ENCODE results near the gene SLC25A12. TPM values are rescaled to one million over a fixed set of nuclear protein-coding genes. Genes with fewer than 3 reads are reported as not detected.
"Not testable (repeated sequence)": the region's sequence is repeated elsewhere in the genome, so short reads cannot be mapped to it uniquely, and the experiment has no call there.

Gene SLC25A12
- total RNA-seq, 2 donors from 2014 or later: 13.6 to 33.3 TPM

- Mint-ChIP-seq H3K27ac (peak overlapping the region; percentile 24 to 90), H3K9me3 (peaks cover 0 to 5% of the 10 kb centered on the region in 2 donors), H3K36me3 (peaks cover 19 to 27% of the 10 kb centered on the region in 2 donors)
- ATAC-seq (peak in 1 of 2 donors; percentile 58), DNase-seq (ENCODE audit: low spot score in 2 of 2) (no peak)
These were observed 105.6 kb downstream of the SLC25A12 start for GRCh38 chr2:171788316-171788993.

- no peak for ATAC-seq
- Mint-ChIP-seq H3K27ac (no peak overlapping the region), H3K9me3 (peaks cover 0 to 5% of the 10 kb centered on the region in 2 donors), H3K36me3 (peaks cover 19 to 27% of the 10 kb centered on the region in 2 donors)
- no peak for DNase-seq (ENCODE audit: low spot score in 2 of 2)
These were observed 106.5 kb downstream of the SLC25A12 start for GRCh38 chr2:171787333-171788072.

- Mint-ChIP-seq H3K27ac (no peak overlapping the region), H3K9me3 (peaks cover 0 to 5% of the 10 kb centered on the region in 2 donors), H3K36me3 (peaks cover 16 to 19% of the 10 kb centered on the region in 2 donors)
- DNase-seq (ENCODE audit: low spot score in 2 of 2) (no peak), ATAC-seq (no peak)
These were observed 108.6 kb downstream of the SLC25A12 start for GRCh38 chr2:171785450-171785849.

GRCh38 chr2:171778515-171778914 is 115.5 kb downstream of the SLC25A12 start:
- Mint-ChIP-seq H3K9me3 (peaks cover 4 to 7% of the 10 kb centered on the region in 2 donors), H3K36me3 (peaks cover 11 to 20% of the 10 kb centered on the region in 2 donors), H3K27ac (no peak overlapping the region)
- ATAC-seq: no peak
- DNase-seq (ENCODE audit: low spot score in 2 of 2): no peak

- peaks cover 22 to 32% of the 10 kb centered on the region in 2 donors for H3K36me3 Mint-ChIP-seq
- H3K27ac Mint-ChIP-seq: not testable (repeated sequence)
These were observed 119.5 kb downstream of the SLC25A12 start for GRCh38 chr2:171774581-171774980.

GRCh38 chr2:171772373-171772772 is 121.7 kb downstream of the SLC25A12 start:
- peaks cover 12% of the 10 kb centered on the region in 2 donors for H3K9me3 Mint-ChIP-seq
- H3K27ac Mint-ChIP-seq: no peak overlapping the region
- ATAC-seq (no peak), DNase-seq (ENCODE audit: low spot score in 2 of 2) (no peak)
- H3K36me3 Mint-ChIP-seq: peaks cover 15 to 24% of the 10 kb centered on the region in 2 donors

More at GRCh38 chr2:171774581-171774980, 119.5 kb downstream of the SLC25A12 start:
- not testable (repeated sequence) for DNase-seq (ENCODE audit: low spot score in 2 of 2); ATAC-seq
- H3K9me3 Mint-ChIP-seq: peaks cover 12 to 17% of the 10 kb centered on the region in 2 donors

GRCh38 chr2:171771463-171771862 is 122.6 kb downstream of the SLC25A12 start:
- peaks cover 12% of the 10 kb centered on the region in 2 donors for H3K9me3 Mint-ChIP-seq
- DNase-seq (ENCODE audit: low spot score in 2 of 2) (no peak), ATAC-seq (no peak)
- H3K27ac Mint-ChIP-seq: no peak overlapping the region
- H3K36me3 Mint-ChIP-seq: peaks cover 15 to 22% of the 10 kb centered on the region in 2 donors

- H3K9me3 Mint-ChIP-seq: peaks cover 3 to 6% of the 10 kb centered on the region in 2 donors
- H3K36me3 Mint-ChIP-seq: peaks cover 27 to 34% of the 10 kb centered on the region in 2 donors
- DNase-seq (ENCODE audit: low spot score in 2 of 2): no peak
- no peak overlapping the region for H3K27ac Mint-ChIP-seq
- ATAC-seq: no peak
These were observed 130.4 kb downstream of the SLC25A12 start for GRCh38 chr2:171763602-171764001.

- DNase-seq (ENCODE audit: low spot score in 2 of 2) (no peak), ATAC-seq (no peak)
- Mint-ChIP-seq H3K27ac (no peak overlapping the region), H3K36me3 (peaks cover 32 to 40% of the 10 kb centered on the region in 2 donors), H3K9me3 (peaks cover 8 to 12% of the 10 kb centered on the region in 2 donors)
These were observed 131.0 kb downstream of the SLC25A12 start for GRCh38 chr2:171762879-171763573.

- not testable (repeated sequence) for ATAC-seq; H3K27ac Mint-ChIP-seq; DNase-seq (ENCODE audit: low spot score in 2 of 2)
- Mint-ChIP-seq H3K9me3 (peaks cover 11 to 12% of the 10 kb centered on the region in 2 donors), H3K36me3 (peaks cover 46 to 49% of the 10 kb centered on the region in 2 donors)
These were observed 132.9 kb downstream of the SLC25A12 start for GRCh38 chr2:171761176-171761575.

- peaks cover 56 to 60% of the 10 kb centered on the region in 2 donors for H3K36me3 Mint-ChIP-seq
- not testable (repeated sequence) for H3K27ac Mint-ChIP-seq, ATAC-seq
These were observed 135.3 kb downstream of the SLC25A12 start for GRCh38 chr2:171758762-171759161.

GRCh38 chr2:171754254-171754939 is 139.6 kb downstream of the SLC25A12 start:
- H3K27ac Mint-ChIP-seq: no peak overlapping the region
- peaks cover 6 to 8% of the 10 kb centered on the region in 2 donors for H3K9me3 Mint-ChIP-seq
- no peak for ATAC-seq
- no peak for DNase-seq (ENCODE audit: low spot score in 2 of 2)
- H3K36me3 Mint-ChIP-seq: peaks cover 35 to 36% of the 10 kb centered on the region in 2 donors

More at GRCh38 chr2:171758762-171759161, 135.3 kb downstream of the SLC25A12 start:
- DNase-seq (ENCODE audit: low spot score in 2 of 2): not testable (repeated sequence)
- peaks cover 11 to 12% of the 10 kb centered on the region in 2 donors for H3K9me3 Mint-ChIP-seq

GRCh38 chr2:171747371-171747770 is 146.7 kb downstream of the SLC25A12 start:
- DNase-seq (ENCODE audit: low spot score in 2 of 2) (no peak), ATAC-seq (no peak)
- no peak overlapping the region for H3K27ac Mint-ChIP-seq
- no peaks in the 10 kb centered on the region for H3K9me3 Mint-ChIP-seq
- peaks cover 5 to 6% of the 10 kb centered on the region in 2 donors for H3K36me3 Mint-ChIP-seq

- Mint-ChIP-seq H3K36me3 (peaks cover 9 to 10% of the 10 kb centered on the region in 2 donors), H3K27ac (peak overlapping the region in 1 of 2 donors; percentile 32), H3K9me3 (no peaks in the 10 kb centered on the region)
- DNase-seq (ENCODE audit: low spot score in 2 of 2) (no peak), ATAC-seq (no peak)
These were observed 148.2 kb downstream of the SLC25A12 start for GRCh38 chr2:171745806-171746205.

GRCh38 chr2:171745141-171745540 is 148.9 kb downstream of the SLC25A12 start:
- peak in 1 of 2 donors; percentile 73 for ATAC-seq
- peaks cover 10 to 14% of the 10 kb centered on the region in 2 donors for H3K36me3 Mint-ChIP-seq
- no peak overlapping the region for H3K27ac Mint-ChIP-seq

GRCh38 chr2:171742760-171743159 is 151.3 kb downstream of the SLC25A12 start:
- no peak for ATAC-seq
- no peak for DNase-seq (ENCODE audit: low spot score in 2 of 2)
- Mint-ChIP-seq H3K36me3 (peaks cover 4 to 14% of the 10 kb centered on the region in 2 donors), H3K9me3 (no peaks in the 10 kb centered on the region), H3K27ac (no peak overlapping the region)

More at GRCh38 chr2:171745141-171745540, 148.9 kb downstream of the SLC25A12 start:
- DNase-seq (ENCODE audit: low spot score in 2 of 2): no peak
- no peaks in the 10 kb centered on the region for H3K9me3 Mint-ChIP-seq
